HG03159 (cell line): Measurements from ENCODE around the gene ZSWIM4.
"Not testable (repeated sequence)": the region's sequence is repeated elsewhere in the genome, so short reads cannot be mapped to it uniquely, and the experiment has no call there.

Experiments used
- ATAC-seq: cut with Tn5 transposase; IDR thresholded peaks from one replicate; pipeline ENCODE4 v1.9.1; 2021; ENCODE audit warnings: mild to moderate bottlenecking, moderate library complexity; ENCODE audit not compliant: unreplicated experiment

Gene ZSWIM4

GRCh38 chr19:13794757-13795589, at the start of gene ZSWIM4:
Gene ZSWIM4, plus strand, starts transcription at chr19:13795443. Its CDS starts 206 bp downstream, at chr19:13795649.
- ATAC-seq, result peak; percentile 95

- ATAC-seq, result no peak
Observed at GRCh38 chr19:13747098-13747453, 48.2 kb upstream of the ZSWIM4 start.

- no peak for ATAC-seq
Observed at GRCh38 chr19:13748169-13748828, 46.9 kb upstream of the ZSWIM4 start.

GRCh38 chr19:13751436-13751835, 43.8 kb upstream of the ZSWIM4 start:
- ATAC-seq, result no peak

- not testable (repeated sequence) for ATAC-seq
Observed at GRCh38 chr19:13753622-13754021, 41.6 kb upstream of the ZSWIM4 start.

GRCh38 chr19:13756210-13756609, 39.0 kb upstream of the ZSWIM4 start:
- ATAC-seq, result no peak

GRCh38 chr19:13757805-13758772, 37.2 kb upstream of the ZSWIM4 start:
- no peak for ATAC-seq

- ATAC-seq, result no peak
Observed at GRCh38 chr19:13758795-13759194, 36.4 kb upstream of the ZSWIM4 start.

- no peak for ATAC-seq
Observed at GRCh38 chr19:13761423-13761822, 33.8 kb upstream of the ZSWIM4 start.

GRCh38 chr19:13762635-13763235, 32.5 kb upstream of the ZSWIM4 start:
- ATAC-seq, result no peak

GRCh38 chr19:13763265-13763664, 32.0 kb upstream of the ZSWIM4 start:
- ATAC-seq, result no peak

GRCh38 chr19:13764101-13764807, 31.0 kb upstream of the ZSWIM4 start, which contains the start of gene MRI1:
Gene MRI1, plus strand, starts transcription at chr19:13764522. Its CDS starts 67 bp downstream, at chr19:13764589.
- ATAC-seq, result no peak

GRCh38 chr19:13764821-13765394, 30.3 kb upstream of the ZSWIM4 start:
- no peak for ATAC-seq

- no peak for ATAC-seq
Observed at GRCh38 chr19:13765395-13766094, 29.7 kb upstream of the ZSWIM4 start.

- ATAC-seq, result no peak
Observed at GRCh38 chr19:13766095-13766481, 29.2 kb upstream of the ZSWIM4 start.

GRCh38 chr19:13768510-13768909, 26.7 kb upstream of the ZSWIM4 start:
- ATAC-seq, result no peak

GRCh38 chr19:13770013-13770635, 25.1 kb upstream of the ZSWIM4 start:
- no peak for ATAC-seq
